PC-9 (cell line): ENCODE measurements around the gene NDUFAF2. TPM values are rescaled to one million over a fixed set of nuclear protein-coding genes. Genes with fewer than 3 reads are reported as not detected.

Experiments
- BruUV-seq: library from RNA; stranded (reverse); fragments of 400-500 nt; replicated peaks from 2 replicates; lab custom pipeline; 2021; lab: Mats Ljungman, UMichigan
- CTCF ChIA-PET: fragments of 300-600 bp; sonication (Branson Sonifier 250); formaldehyde crosslinking; loops from one replicate; lab custom pipeline; 2022; ENCODE audit warnings: antibody characterized with exemption; lab: Charles Lee
- POLR2A ChIA-PET: fragments of 300-600 bp; sonication (Branson Sonifier 250); formaldehyde crosslinking; loops from one replicate; lab custom pipeline; 2022; ENCODE audit warnings: antibody characterized with exemption; ENCODE audit not compliant: unreplicated experiment; lab: Charles Lee
- DNase-seq, 2 experiments: peaks; one replicate each; pipeline versions ENCODE4 v3.0.0 to v3.0.0-alpha.2; 2015 to 2022; ENCODE audit warnings: mixed read lengths in 1 of 2
- H2AFZ ChIP-seq: fragments of 200-600 bp; sonication (generic); 2 replicates; pipeline ENCODE4 v1.8.1; 2017; ENCODE audit warnings: antibody characterized with exemption
- H3F3A ChIP-seq: fragments of 200-600 bp; sonication (generic); 2 replicates; pipeline ENCODE4 v1.8.1; 2017; ENCODE audit warnings: antibody characterized with exemption, mild to moderate bottlenecking, low read depth; ENCODE audit not compliant: insufficient read depth
- H3K27ac ChIP-seq: fragments of 200-600 bp; sonication (generic); 2 replicates; pipeline ENCODE4 v1.6.1; 2016; ENCODE audit warnings: mixed run types
- H3K27me3 ChIP-seq: fragments of 200-600 bp; sonication (generic); 2 replicates; pipeline ENCODE4 v1.6.1; 2016; ENCODE audit warnings: low read depth, mixed run types; ENCODE audit not compliant: insufficient read depth
- H3K36me3 ChIP-seq: fragments of 200-600 bp; sonication (generic); 2 replicates; pipeline ENCODE4 v1.6.1; 2016; ENCODE audit warnings: low read depth, mixed run types
- H3K4me1 ChIP-seq: fragments of 200-600 bp; sonication (generic); replicated peaks from 2 replicates; pipeline ENCODE4 v1.6.1; 2016; ENCODE audit warnings: mixed run types; ENCODE audit not compliant: insufficient read depth
- H3K4me2 ChIP-seq: fragments of 200-600 bp; sonication (generic); 2 replicates; pipeline ENCODE4 v1.6.1; 2017; ENCODE audit warnings: mixed run types
- H3K4me3 ChIP-seq: fragments of 200-600 bp; sonication (generic); 2 replicates; pipeline ENCODE4 v1.6.1; 2016; ENCODE audit warnings: mixed run types
- H3K79me2 ChIP-seq: fragments of 200-600 bp; sonication (generic); 2 replicates; pipeline ENCODE4 v1.6.1; 2017; ENCODE audit warnings: low read depth, mixed run types
- H3K9me2 ChIP-seq: fragments of 200-600 bp; sonication (generic); 2 replicates; pipeline ENCODE4 v1.8.1; 2017; ENCODE audit warnings: mild to moderate bottlenecking; ENCODE audit not compliant: insufficient read depth
- H3K9me3 ChIP-seq: fragments of 200-600 bp; sonication (generic); 2 replicates; pipeline ENCODE4 v1.8.1; 2016; ENCODE audit warnings: low read depth; ENCODE audit not compliant: insufficient read depth
- H4K20me1 ChIP-seq: fragments of 200-600 bp; sonication (generic); 2 replicates; pipeline ENCODE4 v1.8.1; 2017; ENCODE audit not compliant: insufficient read depth
- EZH2 ChIP-seq: fragments of 200-600 bp; sonication (generic); IDR thresholded peaks from 2 replicates; pipeline ENCODE4 v1.8.0; 2017; ENCODE audit warnings: antibody characterized with exemption, low read depth
- intact Hi-C: fragments of 100-400 bp; cut with micrococcal nuclease; formaldehyde crosslinking; loops from one replicate; pipeline ENCODE4 v1.10.0; 2022; ENCODE audit not compliant: unreplicated experiment
- total RNA-seq: library from RNA; stranded (reverse); gene quantifications from 2 replicates; pipeline ENCODE4 v1.2.3, GENCODE V29; 2021
- TF ChIP-seq, protein P1 (sequence below): fragments of 200-600 bp; sonication (generic); conservative IDR thresholded peaks from 2 replicates; pipeline ENCODE4 v1.6.1; 2017; ENCODE audit warnings: mixed run types, antibody characterized with exemption, mild to moderate bottlenecking, moderate library complexity

NDUFAF2 gene
- total RNA-seq, 1 experiment from 2014 or later, result 42.7 TPM

DNA sequence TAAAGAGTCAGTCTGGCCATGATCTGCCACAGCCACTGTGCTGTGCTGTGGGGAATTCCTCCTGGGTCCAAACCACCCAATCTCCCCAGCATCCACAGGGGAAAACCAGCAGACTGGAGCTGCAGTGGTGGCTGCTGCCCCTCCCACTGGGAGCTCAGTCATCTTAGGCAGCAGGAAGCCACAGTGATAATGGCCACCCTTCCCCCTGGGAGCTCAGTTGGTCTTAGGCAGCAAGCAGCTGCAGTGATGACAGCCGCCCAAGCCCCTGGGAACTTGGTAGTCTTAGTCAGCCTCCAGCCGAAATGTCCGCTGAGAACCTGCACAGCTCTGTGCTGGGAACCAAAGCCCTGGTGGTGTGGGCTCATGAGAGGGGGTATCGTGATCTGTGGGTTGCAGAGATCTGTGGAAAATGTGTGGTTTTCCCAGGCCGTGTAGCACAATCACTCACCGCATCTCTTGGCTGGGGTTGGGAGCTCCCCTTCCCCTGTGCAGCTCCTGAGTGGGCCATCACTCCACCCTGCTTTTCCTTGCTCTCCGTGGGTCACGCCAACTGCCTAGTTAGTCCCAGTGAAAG lies 255.7 kb downstream of the NDUFAF2 start:
- Histone ChIP-seq H3F3A (no peaks in the 10 kb centered on the region), H3K9me2 (no peaks in the 10 kb centered on the region), H3K9me3 (no peaks in the 10 kb centered on the region), H3K4me2 (no peak overlapping the region), H4K20me1 (no peaks in the 10 kb centered on the region), H3K79me2 (no peaks in the 10 kb centered on the region), H3K36me3 (no peaks in the 10 kb centered on the region), H3K4me3 (no peak overlapping the region), H3K4me1 (no peaks in the 10 kb centered on the region), H3K27ac (no peak overlapping the region), H3K27me3 (no peaks in the 10 kb centered on the region), H2AFZ (no peak overlapping the region)
- intact Hi-C loops, result no loop called here
- DNase-seq, result no peak
- TF ChIP-seq EZH2, result no peak
- TF ChIP-seq, protein P1, sequence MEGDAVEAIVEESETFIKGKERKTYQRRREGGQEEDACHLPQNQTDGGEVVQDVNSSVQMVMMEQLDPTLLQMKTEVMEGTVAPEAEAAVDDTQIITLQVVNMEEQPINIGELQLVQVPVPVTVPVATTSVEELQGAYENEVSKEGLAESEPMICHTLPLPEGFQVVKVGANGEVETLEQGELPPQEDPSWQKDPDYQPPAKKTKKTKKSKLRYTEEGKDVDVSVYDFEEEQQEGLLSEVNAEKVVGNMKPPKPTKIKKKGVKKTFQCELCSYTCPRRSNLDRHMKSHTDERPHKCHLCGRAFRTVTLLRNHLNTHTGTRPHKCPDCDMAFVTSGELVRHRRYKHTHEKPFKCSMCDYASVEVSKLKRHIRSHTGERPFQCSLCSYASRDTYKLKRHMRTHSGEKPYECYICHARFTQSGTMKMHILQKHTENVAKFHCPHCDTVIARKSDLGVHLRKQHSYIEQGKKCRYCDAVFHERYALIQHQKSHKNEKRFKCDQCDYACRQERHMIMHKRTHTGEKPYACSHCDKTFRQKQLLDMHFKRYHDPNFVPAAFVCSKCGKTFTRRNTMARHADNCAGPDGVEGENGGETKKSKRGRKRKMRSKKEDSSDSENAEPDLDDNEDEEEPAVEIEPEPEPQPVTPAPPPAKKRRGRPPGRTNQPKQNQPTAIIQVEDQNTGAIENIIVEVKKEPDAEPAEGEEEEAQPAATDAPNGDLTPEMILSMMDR, result no peak
- ChIA-PET CTCF (no interaction called here), POLR2A (no interaction called here)
- BruUV-seq, result no TSS peak

DNA sequence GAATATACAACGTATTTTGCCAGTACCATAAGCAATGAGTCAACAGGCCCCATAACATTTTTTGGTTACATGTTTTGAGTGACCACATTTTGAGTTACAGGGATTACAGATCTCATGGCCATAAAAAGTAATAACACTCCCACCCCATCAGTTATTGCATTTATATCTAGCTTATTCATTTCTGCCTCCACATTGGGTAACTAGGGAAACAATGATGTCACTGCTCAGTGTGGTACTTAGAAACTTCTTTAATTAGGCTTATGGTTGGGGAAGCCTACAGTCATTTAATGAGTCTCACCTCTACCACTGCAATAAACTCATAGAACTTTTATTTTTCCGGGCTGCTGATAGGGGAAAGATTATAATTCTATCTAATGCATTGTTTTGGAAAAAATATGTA lies 257.2 kb downstream of the NDUFAF2 start:
- no peak for DNase-seq
- H3K9me2 ChIP-seq, result no peaks in the 10 kb centered on the region
- intact Hi-C loops, result no loop called here
- TF ChIP-seq, protein P1, result no peak
- no peak for TF ChIP-seq EZH2
- POLR2A ChIA-PET, result no interaction called here
- BruUV-seq, result no TSS peak
- no peaks in the 10 kb centered on the region for H3K36me3 ChIP-seq
- H3K4me3 ChIP-seq, result no peak overlapping the region
- H3K4me2 ChIP-seq, result no peak overlapping the region
- no peaks in the 10 kb centered on the region for H3K79me2 ChIP-seq
- no peaks in the 10 kb centered on the region for H3K27me3 ChIP-seq
- no peaks in the 10 kb centered on the region for H3F3A ChIP-seq
- no peaks in the 10 kb centered on the region for H3K4me1 ChIP-seq
- CTCF ChIA-PET, result no interaction called here
- no peaks in the 10 kb centered on the region for H3K9me3 ChIP-seq
- H4K20me1 ChIP-seq, result no peaks in the 10 kb centered on the region
- no peak overlapping the region for H2AFZ ChIP-seq
- H3K27ac ChIP-seq, result no peak overlapping the region

Other genes with a start within 250 kb of the NDUFAF2 start
- gene DEPDC1B, start 245.0 kb upstream of the NDUFAF2 start, total RNA-seq, result 25.6 and 29.2 TPM in 2 replicates
- 17.2 and 24.3 TPM in 2 replicates for gene ELOVL7, start 100.9 kb upstream of the NDUFAF2 start, total RNA-seq
- gene ERCC8, start 135 bp upstream of the NDUFAF2 start, total RNA-seq, result 8.7 and 13.0 TPM in 2 replicates
- 50.6 and 58.2 TPM in 2 replicates for gene SMIM15, start 217.3 kb downstream of the NDUFAF2 start, total RNA-seq